Choroid plexus epithelial cell (primary cell): ENCODE data around the gene PAPOLG.

Source experiments
- DNase-seq: peaks from one replicate; pipeline ENCODE4 v3.0.0-alpha.2; 2010; ENCODE audit warnings: low read depth
- H3K4me3 ChIP-seq: 2 replicates; pipeline ENCODE4 v1.5.1; 2011; ENCODE audit warnings: low read depth, mild to moderate bottlenecking, control low read depth, low read length, moderate library complexity
- CTCF ChIP-seq: conservative IDR thresholded peaks from 2 replicates; pipeline ENCODE4 v1.5.1; 2011; ENCODE audit warnings: low read depth, mild to moderate bottlenecking, control low read depth, inconsistent platforms, low read length, moderate library complexity

PAPOLG gene

DNA sequence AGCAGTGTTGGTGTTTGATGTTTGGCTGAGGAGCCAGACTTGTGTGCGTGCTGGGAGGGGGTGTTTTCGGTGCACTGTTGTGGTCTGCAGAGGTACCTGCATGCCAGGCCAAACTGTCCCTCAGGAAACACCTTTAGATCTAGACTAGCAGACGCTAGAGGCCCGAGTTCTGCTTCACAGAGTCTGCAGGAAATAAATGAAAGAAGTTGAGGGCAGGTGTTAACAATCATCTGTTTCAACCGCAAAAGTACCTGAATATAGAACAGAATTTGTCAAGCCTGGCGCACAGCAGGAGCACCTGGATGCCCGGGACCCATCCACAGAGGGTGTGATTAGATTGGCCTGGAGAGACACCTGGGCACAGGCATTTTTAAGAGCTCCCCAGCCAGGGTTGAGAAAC, 84.8 kb downstream of the PAPOLG start:
- no peak for TF ChIP-seq CTCF
- DNase-seq = no peak
- H3K4me3 ChIP-seq = no peak overlapping the region

DNA sequence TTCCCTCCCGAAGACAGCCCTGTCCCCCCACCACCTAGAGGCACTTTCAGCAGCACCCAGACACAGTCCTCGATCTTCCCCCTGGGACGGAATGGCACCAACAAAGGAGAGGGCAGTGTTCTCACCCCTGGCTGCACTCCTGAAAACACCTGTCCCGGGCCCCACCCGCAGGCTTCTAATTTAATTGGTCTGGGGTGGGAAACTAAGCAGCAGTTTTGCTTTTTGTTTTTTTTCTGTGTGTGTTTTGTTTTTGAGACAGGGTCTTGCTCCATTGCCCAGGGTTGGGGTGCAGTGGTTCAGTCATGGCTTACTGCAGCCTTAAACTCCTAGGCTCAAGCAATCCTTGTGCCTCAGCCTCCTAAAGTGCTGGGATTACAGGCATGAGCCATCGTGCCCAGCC, 86.9 kb downstream of the PAPOLG start:
- no peak overlapping the region for H3K4me3 ChIP-seq
- TF ChIP-seq CTCF = no peak
- no peak for DNase-seq

DNA sequence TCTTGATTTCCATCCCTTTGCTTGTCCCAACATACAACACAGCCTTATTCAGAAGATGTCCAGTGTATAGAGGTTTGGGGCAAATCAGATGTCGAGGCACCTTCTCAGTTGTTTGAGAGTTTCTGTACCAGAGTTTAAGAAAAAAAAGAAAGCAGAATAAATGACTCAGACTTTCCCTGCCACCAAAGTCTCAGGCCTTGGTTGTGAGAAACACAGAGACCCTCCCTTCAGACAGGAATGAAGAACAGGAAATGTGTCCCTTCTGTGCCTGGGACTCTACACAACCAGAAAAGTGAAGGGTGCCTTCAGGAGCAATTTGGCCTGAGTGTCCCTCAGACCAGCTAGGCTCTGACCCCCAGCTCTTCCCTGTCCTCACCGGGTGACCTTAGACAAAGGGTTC, 88.0 kb downstream of the PAPOLG start:
- no peak overlapping the region for H3K4me3 ChIP-seq

DNA sequence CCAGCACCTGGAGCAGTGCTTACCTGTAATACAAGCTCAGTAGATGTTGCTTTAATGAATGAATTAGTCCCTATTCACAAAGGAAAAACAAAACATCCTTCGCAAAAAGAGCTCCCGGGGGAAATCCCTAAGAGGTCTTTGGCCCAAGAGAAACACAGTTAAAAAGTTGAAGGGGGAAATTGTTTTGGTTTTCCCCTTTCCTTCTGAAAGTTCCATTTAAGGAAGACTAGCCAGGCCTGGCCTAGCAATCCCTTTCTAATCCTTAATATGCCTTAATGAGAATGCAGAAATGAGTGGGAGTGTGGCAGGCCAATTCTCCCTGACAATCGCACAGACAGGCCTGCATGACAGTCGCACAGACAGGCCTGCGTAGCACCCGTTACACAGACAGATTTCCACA, 91.8 kb downstream of the PAPOLG start:
- no peak for DNase-seq
- TF ChIP-seq CTCF = no peak

More for the DNA sequence above, 88.0 kb downstream of the PAPOLG start:
- no peak for TF ChIP-seq CTCF
- no peak for DNase-seq

More for the DNA sequence above, 91.8 kb downstream of the PAPOLG start:
- H3K4me3 ChIP-seq = no peak overlapping the region
